NAMALWA (cell line): Measurements from ENCODE around the gene PNMA3.
"Not testable (repeated sequence)": the region's sequence is repeated elsewhere in the genome, so short reads cannot be mapped to it uniquely, and the experiment has no call there.

Experiments
- DNase-seq: peaks from one replicate; pipeline ENCODE4 v3.0.0-alpha.2; 2015; ENCODE audit warnings: low spot score

PNMA3 gene

DNA sequence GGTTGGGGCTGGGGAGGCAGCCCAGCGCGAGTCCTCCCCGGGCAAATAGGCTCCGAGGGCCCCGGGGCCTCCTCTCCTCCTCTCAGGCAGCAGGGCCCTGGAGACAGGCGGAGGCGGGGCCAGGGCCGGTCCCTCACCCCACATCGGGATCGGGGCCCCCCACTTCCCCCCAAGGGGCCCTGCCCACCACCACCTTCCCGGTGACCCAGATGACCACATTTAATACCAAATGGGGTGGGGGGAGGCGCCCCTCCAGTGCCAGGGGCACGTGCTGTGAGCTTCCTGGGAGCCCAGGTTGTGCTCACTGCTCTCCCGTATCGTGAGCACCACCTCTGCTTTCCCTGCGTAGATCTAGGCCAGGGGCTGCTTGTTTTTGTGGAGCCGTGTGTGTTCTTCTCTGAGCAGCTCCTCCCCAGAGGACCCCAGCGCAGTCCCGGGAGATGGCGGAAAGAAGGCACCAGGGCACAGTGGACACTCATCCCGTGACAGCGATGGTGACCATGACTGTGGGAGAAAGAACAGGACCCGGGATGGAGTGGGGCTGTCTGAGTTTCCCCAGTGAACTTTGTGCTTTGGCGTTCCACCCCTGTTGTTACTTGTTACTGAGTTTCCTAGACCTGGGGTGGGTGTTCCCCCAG, 18.1 kb downstream of the PNMA3 start:
- DNase-seq = no peak

DNA sequence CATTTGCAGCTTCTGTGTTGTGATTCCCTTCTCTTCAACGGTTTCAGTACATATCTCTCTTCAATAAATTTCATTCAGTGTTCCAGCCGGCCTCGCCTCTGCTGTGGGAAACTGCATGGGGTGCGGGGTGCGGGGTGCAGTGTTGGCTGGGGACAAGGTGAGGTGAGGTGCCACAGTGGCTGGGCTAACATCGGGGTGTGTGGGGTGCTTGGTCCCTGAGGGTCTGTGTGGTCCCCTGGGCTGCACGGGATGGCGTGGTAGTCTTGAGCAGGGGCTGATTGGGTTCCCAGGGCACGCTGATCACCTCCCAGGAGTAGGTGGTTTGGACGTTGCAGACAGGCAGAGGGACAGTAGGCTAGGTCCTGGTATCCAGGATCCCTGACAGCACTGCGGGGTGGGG, 18.7 kb downstream of the PNMA3 start:
- DNase-seq = no peak

DNA sequence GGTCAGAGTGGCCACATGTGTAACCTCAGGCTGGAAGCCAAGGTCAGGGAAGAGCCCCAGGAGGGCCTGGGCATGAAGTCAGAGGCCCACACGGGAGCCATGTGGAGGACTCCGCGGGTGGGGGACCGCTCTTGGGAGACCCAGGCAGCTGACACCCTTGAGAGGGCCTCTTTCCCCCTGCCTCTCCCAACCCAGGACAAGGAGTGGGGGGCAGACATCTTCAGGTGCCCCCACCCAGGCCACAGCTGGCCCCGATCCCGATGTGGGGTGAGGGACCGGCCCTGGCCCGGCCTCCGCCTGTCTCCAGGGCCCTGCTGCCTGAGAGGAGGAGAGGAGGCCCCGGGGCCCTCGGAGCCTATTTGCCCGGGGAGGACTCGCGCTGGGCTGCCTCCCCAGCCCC, 19.1 kb downstream of the PNMA3 start:
- DNase-seq = no peak

DNA sequence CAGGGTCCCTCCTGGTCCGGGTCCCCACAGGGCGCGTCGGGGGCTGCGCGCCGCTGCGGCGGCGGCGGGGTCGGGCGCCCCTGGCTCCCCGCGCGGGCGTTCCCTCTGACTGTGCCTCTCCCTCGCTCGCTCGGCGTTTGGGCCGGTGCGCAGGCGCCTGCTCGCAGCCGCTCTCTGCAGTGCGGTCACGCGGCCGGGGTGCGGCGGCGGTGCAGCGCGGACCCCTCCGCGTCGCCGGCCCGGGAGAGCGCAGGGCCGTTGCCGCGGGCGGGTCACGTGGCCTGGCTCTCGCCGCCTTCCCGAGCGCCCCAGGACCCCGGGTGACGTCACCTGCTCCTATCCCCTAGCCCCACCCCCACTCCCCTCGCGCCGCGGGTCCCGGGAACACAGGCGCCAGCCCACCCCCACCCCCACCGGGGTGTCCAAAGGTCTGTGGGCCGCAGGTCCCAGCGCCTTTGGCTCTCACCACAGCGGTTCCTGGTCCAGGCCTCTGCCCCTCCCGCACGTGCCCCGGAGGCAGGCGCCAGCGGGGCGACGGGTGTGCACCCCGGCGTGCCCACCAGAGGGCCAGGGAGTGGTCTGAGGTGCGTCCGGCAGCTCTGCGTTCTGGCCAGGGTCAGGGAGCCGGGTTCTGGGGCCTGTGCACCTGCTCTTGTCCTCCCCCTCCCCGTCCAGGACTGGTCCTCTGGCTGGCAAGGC, 21.3 kb downstream of the PNMA3 start:
- DNase-seq = not testable (repeated sequence)

GRCh38 chrX:153083238-153083923, 27.1 kb downstream of the PNMA3 start:
- DNase-seq = not testable (repeated sequence)

DNA sequence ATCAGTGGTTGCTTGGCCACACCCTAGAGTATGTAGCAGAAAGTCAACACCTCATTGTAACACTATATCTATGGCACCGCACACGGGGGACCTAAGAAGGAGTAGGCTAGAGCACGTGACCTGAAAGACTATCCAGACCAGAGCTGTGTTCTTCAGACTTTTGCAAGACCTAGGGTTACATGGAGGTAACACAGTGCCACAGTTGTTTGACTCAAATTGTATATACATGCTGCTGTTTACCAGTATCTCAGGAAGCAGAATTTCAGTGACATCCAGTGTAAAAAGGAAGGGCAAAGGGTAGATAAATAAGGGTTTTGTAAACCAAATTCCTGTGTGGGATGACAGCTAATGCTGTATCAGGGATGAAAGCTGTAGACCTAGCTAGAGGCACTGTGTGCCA, 46.1 kb downstream of the PNMA3 start:
- no peak for DNase-seq

DNA sequence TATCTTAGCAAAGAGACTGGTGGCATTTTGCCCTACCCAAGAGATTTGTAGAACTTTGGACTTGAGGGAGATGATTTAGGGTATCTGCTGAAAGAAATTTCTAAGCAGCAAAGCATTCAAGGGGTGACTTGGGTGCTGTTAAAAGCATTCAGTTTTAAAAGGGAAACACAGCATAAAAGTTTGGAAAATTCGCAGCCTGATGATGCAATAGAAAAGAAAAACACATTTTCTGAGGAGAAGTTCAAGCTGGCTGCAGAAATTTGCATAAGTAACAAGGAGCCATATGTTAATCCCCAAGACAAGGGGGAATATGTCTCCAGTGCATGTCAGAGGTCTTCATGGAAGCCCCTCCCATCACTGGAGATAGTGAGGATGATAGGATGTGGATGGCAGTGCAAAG, 48.7 kb downstream of the PNMA3 start:
- not testable (repeated sequence) for DNase-seq

- DNase-seq = not testable (repeated sequence)
Observed at GRCh38 chrX:153106092-153106801, 50.0 kb downstream of the PNMA3 start.
